HCT116 (cell line): ENCODE measurements around the gene PRRX2. TPM values are rescaled to one million over a fixed set of nuclear protein-coding genes. Genes with fewer than 3 reads are reported as not detected.
A peak's percentile ranks its signal among the peaks of the same experiment; 100 is the strongest.

ENCODE experiments used
- ATAC-seq: fragments of 200-7000 bp; cut with Tn5 transposase; 2 replicates; pipeline ENCODE4 v1.9.1; 2020; ENCODE audit warnings: mild to moderate bottlenecking, moderate library complexity
- BruUV-seq: library from RNA; stranded (reverse); fragments of 400-500 nt; replicated peaks from 2 replicates; lab custom pipeline; 2021; lab: Mats Ljungman, UMichigan
- CTCF ChIA-PET: fragments of 300-600 bp; sonication (Branson Sonifier 250); formaldehyde crosslinking; loops from one replicate; lab custom pipeline; 2021; ENCODE audit warnings: antibody characterized with exemption; lab: Charles Lee
- POLR2A ChIA-PET: fragments of 300-600, 350-600 bp; sonication (Branson Sonifier 250); formaldehyde crosslinking; loops from one replicate; lab custom pipeline; 2021; ENCODE audit warnings: antibody characterized with exemption; lab: Charles Lee
- RAD21 ChIA-PET, 2 experiments: fragments of 300-600 bp; sonication (Branson Sonifier 250); formaldehyde crosslinking; loops; one replicate each; lab custom pipeline; 2023; ENCODE audit warnings: low total read pairs in 2 of 2; ENCODE audit not compliant: uncharacterized antibody in 2 of 2, unreplicated experiment in 2 of 2, low non-redundant PET in 1 of 2; lab: Charles Lee
- DNase-seq: peaks from one replicate; pipeline ENCODE4 v3.0.0-alpha.2; 2010; ENCODE audit warnings: low read depth, low spot score
- H2AFZ ChIP-seq: fragments of 200-600 bp; shearing (Covaris generic), sonication (generic); 2 replicates; pipeline ENCODE4 v1.6.1; 2017; ENCODE audit warnings: low read depth, mixed run types, mixed read lengths, antibody characterized with exemption, low read length; ENCODE audit not compliant: poor library complexity, severe bottlenecking
- H3K27ac ChIP-seq: 2 replicates; pipeline ENCODE4 v1.5.1; 2012; ENCODE audit warnings: low read depth, low read length
- H3K27me3 ChIP-seq: fragments of 200-600 bp; sonication (generic); 2 replicates; pipeline ENCODE4 v1.6.1; 2016; ENCODE audit warnings: mixed run types, low read length, mixed read lengths; ENCODE audit not compliant: insufficient read depth
- H3K36me3 ChIP-seq, 2 experiments: fragments of 200-500 bp in 1 of 2; fragments of 200-600 bp in 1 of 2; sonication (Bioruptor generic) in 1 of 2; sonication (generic) in 1 of 2; 2 replicates each; pipeline versions ENCODE4 v1.5.1 to v1.6.1; 2014 to 2016; ENCODE audit warnings: low read length in 2 of 2, inconsistent platforms in 1 of 2, mixed read lengths in 1 of 2, mixed run types in 1 of 2; ENCODE audit not compliant: insufficient read depth in 2 of 2, control insufficient read depth in 1 of 2
- H3K4me1 ChIP-seq, 2 experiments: fragments of 200-600 bp in 1 of 2; sonication (generic) in 1 of 2; 2 replicates each; pipeline versions ENCODE4 v1.5.1 to v1.6.1; 2012 to 2017; ENCODE audit warnings: low read length in 2 of 2, inconsistent platforms in 1 of 2, mild to moderate bottlenecking in 1 of 2, mixed read lengths in 1 of 2, mixed run types in 1 of 2, moderate library complexity in 1 of 2; ENCODE audit not compliant: insufficient read depth in 2 of 2, control insufficient read depth in 1 of 2
- H3K4me2 ChIP-seq: fragments of 200-600 bp; sonication (generic); 2 replicates; pipeline ENCODE4 v1.6.1; 2017; ENCODE audit warnings: mixed run types, low read length, mixed read lengths
- H3K4me3 ChIP-seq, 2 experiments: fragments of 200-600 bp in 1 of 2; sonication (generic) in 1 of 2; replicated peaks in 1 of 2; 2 replicates each; pipeline ENCODE4 v1.5.1; 2011 to 2016; ENCODE audit warnings: low read length in 2 of 2, control low read depth in 1 of 2, low read depth in 1 of 2, mild to moderate bottlenecking in 1 of 2, mixed read lengths in 1 of 2, mixed run types in 1 of 2
- H3K79me2 ChIP-seq: fragments of 200-600 bp; sonication (generic); 2 replicates; pipeline ENCODE4 v1.6.1; 2017; ENCODE audit warnings: mild to moderate bottlenecking, mixed run types, low read length, moderate library complexity, mixed read lengths; ENCODE audit not compliant: insufficient read depth
- H3K9ac ChIP-seq: fragments of 200-600 bp; sonication (generic); 2 replicates; pipeline ENCODE4 v1.6.1; 2016; ENCODE audit warnings: low read length, mixed read lengths
- H3K9me2 ChIP-seq: fragments of 200-600 bp; sonication (generic), shearing (Covaris generic); 2 replicates; pipeline ENCODE4 v1.6.1; 2017; ENCODE audit warnings: mixed run types, mild to moderate bottlenecking, moderate library complexity; ENCODE audit not compliant: insufficient read depth
- H3K9me3 ChIP-seq, 2 experiments: fragments of 200-500 bp in 1 of 2; fragments of 200-600 bp in 1 of 2; sonication (Bioruptor generic) in 1 of 2; sonication (generic) in 1 of 2; 2 replicates each; pipeline ENCODE4 v1.6.1; 2014 to 2017; ENCODE audit warnings: low read length in 2 of 2, mixed read lengths in 2 of 2, inconsistent platforms in 1 of 2, low read depth in 1 of 2, mild to moderate bottlenecking in 1 of 2, mixed run types in 1 of 2, moderate library complexity in 1 of 2; ENCODE audit not compliant: control insufficient read depth in 1 of 2, insufficient read depth in 1 of 2
- H4K20me1 ChIP-seq: fragments of 200-600 bp; sonication (generic), shearing (Covaris generic); 2 replicates; pipeline ENCODE4 v1.6.1; 2017; ENCODE audit warnings: mixed run types, mild to moderate bottlenecking, moderate library complexity; ENCODE audit not compliant: insufficient read depth
- EZH2 ChIP-seq: fragments of 200-600 bp; sonication (generic); IDR thresholded peaks from 2 replicates; pipeline ENCODE4 v1.6.1; 2017; ENCODE audit warnings: antibody characterized with exemption, mixed run types
- EZH2phosphoT487 ChIP-seq: fragments of 200-600 bp; IDR thresholded peaks from 2 replicates; pipeline ENCODE4 v1.6.1; 2018; ENCODE audit warnings: antibody characterized with exemption, borderline replicate concordance
- MAX ChIP-seq: IDR thresholded peaks from 2 replicates; pipeline ENCODE4 v1.6.1; 2012
- SIN3A ChIP-seq: IDR thresholded peaks from 2 replicates; pipeline ENCODE4 v1.6.1; 2012; ENCODE audit warnings: low read depth
- YY1 ChIP-seq: IDR thresholded peaks from 2 replicates; pipeline ENCODE4 v1.6.1; 2011; ENCODE audit warnings: low read length, low read depth, moderate library complexity, mild to moderate bottlenecking; ENCODE audit not compliant: insufficient replicate concordance; ENCODE audit errors: extremely low read depth
- ZBTB33 ChIP-seq: IDR thresholded peaks from 2 replicates; pipeline ENCODE4 v1.6.1; 2011; ENCODE audit warnings: mild to moderate bottlenecking, low read length, moderate library complexity; ENCODE audit not compliant: insufficient replicate concordance; ENCODE audit errors: extremely low read depth
- ZFX ChIP-seq: fragments of 450-650 bp; IDR thresholded peaks from 2 replicates; pipeline ENCODE4 v1.6.1; 2017
- intact Hi-C: fragments of 100-400 bp; cut with micrococcal nuclease; formaldehyde crosslinking; loops from 2 replicates; pipeline ENCODE4 v1.10.0; 2022
- total RNA-seq: library from RNA; stranded (reverse); gene quantifications from one replicate; pipeline ENCODE4 v1.2.1, GENCODE V29; 2021; ENCODE audit not compliant: unreplicated experiment

PRRX2 gene
- total RNA-seq, 1 experiment from 2014 or later, result 25.5 TPM

GRCh38 chr9:129664746-129665388, 580 bp upstream of the PRRX2 start:
- Histone ChIP-seq H3K79me2 (peaks cover 10% of the 10 kb centered on the region; the same call in 1 of the 2 replicates), H3K9ac (peak overlapping the region; percentile 58), H3K27ac (no peak overlapping the region; the same call in 1 of the 2 replicates), H3K36me3 (no peaks in the 10 kb centered on the region), H3K9me2 (no peaks in the 10 kb centered on the region), H3K9me3 (no peaks in the 10 kb centered on the region), H3K4me1 (peaks cover 15 to 27% of the 10 kb centered on the region in 2 experiments), H4K20me1 (no peaks in the 10 kb centered on the region), H3K4me2 (peak overlapping the region; percentile 97), H3K27me3 (no peaks in the 10 kb centered on the region), H3K4me3 (peak overlapping the region; percentile 70 to 71), H2AFZ (peak overlapping the region; percentile 90)
- peak; percentile 60 for ATAC-seq
- no peak for TF ChIP-seq ZBTB33
- no peak for TF ChIP-seq SIN3A
- TF ChIP-seq EZH2phosphoT487, result no peak
- TF ChIP-seq YY1, result no peak
- no peak for TF ChIP-seq ZFX
- TF ChIP-seq EZH2, result no peak
- TF ChIP-seq MAX, result no peak
- no TSS peak for BruUV-seq
- intact Hi-C loops, result no loop called here
- POLR2A ChIA-PET, result no interaction called here
- CTCF ChIA-PET, result no interaction called here
- no peak for DNase-seq
- RAD21 ChIA-PET, result no interaction called here
